Activated CD8-positive, alpha-beta memory T cell treated with anti-CD3 and anti-CD28 coated beads, Interleukin-2, amount 10 ng/mL, durations not matched to agents 7 days and 5 days (primary cell): ENCODE data around the gene RNF225. TPM values are rescaled to one million over a fixed set of nuclear protein-coding genes. Genes with fewer than 3 reads are reported as not detected.
"Not testable (repeated sequence)": the region's sequence is repeated elsewhere in the genome, so short reads cannot be mapped to it uniquely, and the experiment has no call there.

ENCODE experiments used
- ATAC-seq: fragments of 150-1000 bp; cut with Tn5 transposase; one replicate; pipeline ENCODE4 v1.10.0; 2021; ENCODE audit warnings: moderate library complexity
- CTCF ChIA-PET: fragments of 350-600 bp; sonication (Branson Sonifier 250); formaldehyde crosslinking; loops from one replicate; lab custom pipeline; 2021; ENCODE audit warnings: antibody characterized with exemption; lab: Charles Lee
- DNase-seq: peaks from one replicate; pipeline ENCODE4 v3.0.0-alpha.2; 2020
- H3K27ac Mint-ChIP-seq: one replicate; pipeline ENCODE4 v1.8.0; 2021; ENCODE audit warnings: mild to moderate bottlenecking, mixed read lengths
- H3K27me3 Mint-ChIP-seq: one replicate; pipeline ENCODE4 v1.8.0; 2021; ENCODE audit warnings: mixed read lengths
- H3K36me3 Mint-ChIP-seq: one replicate; pipeline ENCODE4 v1.8.0; 2021; ENCODE audit warnings: mild to moderate bottlenecking, mixed read lengths
- H3K4me1 Mint-ChIP-seq: one replicate; pipeline ENCODE4 v1.8.0; 2021; ENCODE audit warnings: mixed read lengths
- H3K4me3 Mint-ChIP-seq: one replicate; pipeline ENCODE4 v1.8.0; 2021; ENCODE audit warnings: mild to moderate bottlenecking, moderate library complexity, mixed read lengths
- H3K9me3 Mint-ChIP-seq: one replicate; pipeline ENCODE4 v1.8.0; 2022; ENCODE audit warnings: low read depth, mixed read lengths
- total RNA-seq, 2 experiments: library from RNA; stranded (reverse); gene quantifications; one replicate each; pipeline ENCODE4 v1.2.3, GENCODE V29; 2021

RNF225 gene
- total RNA-seq, 2 experiments from 2014 or later, result 0.61 to 0.70 TPM

- DNase-seq, result no peak
- Mint-ChIP-seq H3K9me3 (no peaks in the 10 kb centered on the region), H3K27me3 (no peaks in the 10 kb centered on the region), H3K4me3 (no peak overlapping the region), H3K36me3 (no peaks in the 10 kb centered on the region), H3K4me1 (peaks cover 4% of the 10 kb centered on the region), H3K27ac (no peak overlapping the region)
- no peak for ATAC-seq
- CTCF ChIA-PET, result no interaction called here
Observed at GRCh38 chr19:58368561-58369360, 26.7 kb upstream of the RNF225 start.

DNA sequence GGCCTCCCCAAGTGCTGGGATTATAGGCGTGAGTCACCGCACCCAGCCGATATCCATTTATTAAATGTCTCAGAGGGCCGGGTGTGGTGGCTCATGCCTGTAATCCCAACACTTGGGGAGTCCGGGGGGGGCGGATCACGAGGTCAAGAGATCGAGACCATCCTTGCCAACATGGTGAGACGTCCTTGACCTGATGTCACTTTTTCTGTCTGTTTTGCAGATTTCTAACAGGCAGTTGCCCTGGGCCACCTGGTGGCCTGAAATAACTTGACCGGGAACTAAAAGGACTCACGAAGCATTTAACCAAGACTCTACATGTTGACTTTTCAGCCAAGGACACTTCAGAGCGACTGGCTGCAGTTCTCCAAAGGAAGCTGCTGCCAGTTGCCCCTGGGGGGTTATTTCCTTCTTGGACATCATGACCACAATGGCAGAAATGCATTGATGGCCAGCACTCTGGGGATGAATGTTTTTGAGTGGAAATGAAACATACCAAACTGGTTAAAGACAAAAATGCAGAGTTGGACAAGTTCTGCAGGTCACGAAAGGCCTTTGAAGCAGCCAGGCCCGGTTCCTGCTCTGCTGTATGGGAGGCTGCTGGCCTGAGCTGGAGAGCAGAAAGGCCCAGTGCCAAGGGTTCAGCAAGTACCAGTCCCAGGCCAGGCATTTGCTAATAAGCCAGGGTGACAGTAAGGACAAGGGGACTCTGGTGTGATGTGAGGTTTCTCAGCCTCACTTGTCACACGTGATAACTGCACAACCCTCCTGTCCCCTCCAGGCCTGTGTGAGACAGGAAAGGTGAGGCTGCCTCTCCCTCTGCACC lies 22.9 kb upstream of the RNF225 start:
- Mint-ChIP-seq H3K9me3 (no peaks in the 10 kb centered on the region), H3K27ac (no peak overlapping the region), H3K27me3 (no peaks in the 10 kb centered on the region), H3K4me1 (no peaks in the 10 kb centered on the region), H3K4me3 (no peak overlapping the region), H3K36me3 (no peaks in the 10 kb centered on the region)
- DNase-seq (no peak), ATAC-seq (no peak)
- CTCF ChIA-PET, result interaction anchor here (1.2 kb wide), 1 partner anchor 24 kb away, joined by 3 read pairs; no protein-coding TSS in a partner anchor

DNA sequence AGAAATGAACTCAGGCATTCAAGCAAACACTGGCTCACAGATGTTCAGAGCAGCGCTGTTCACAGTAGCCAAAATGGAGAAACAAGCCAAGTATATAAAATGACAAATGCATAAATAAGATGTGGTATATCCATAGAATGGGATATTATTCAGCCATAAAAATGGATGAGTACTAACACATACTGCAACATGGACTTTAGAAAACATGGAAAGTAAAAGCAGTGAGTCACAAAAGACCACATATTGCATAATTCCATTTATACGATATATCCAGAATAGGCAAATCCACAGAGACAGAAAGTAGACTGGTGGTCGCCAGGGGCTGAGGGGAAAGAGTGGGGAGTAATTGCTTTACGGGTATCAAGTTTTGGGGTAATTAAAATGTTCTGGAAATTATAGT lies 21.3 kb upstream of the RNF225 start:
- CTCF ChIA-PET, result interaction anchor here (1.2 kb wide), 1 partner anchor 26 kb away, joined by 3 read pairs; no protein-coding TSS in a partner anchor
- H3K9me3 Mint-ChIP-seq, result no peaks in the 10 kb centered on the region
- no peak overlapping the region for H3K27ac Mint-ChIP-seq
- ATAC-seq, result no peak
- no peaks in the 10 kb centered on the region for H3K27me3 Mint-ChIP-seq
- no peak overlapping the region for H3K4me3 Mint-ChIP-seq
- no peaks in the 10 kb centered on the region for H3K36me3 Mint-ChIP-seq
- no peak for DNase-seq
- H3K4me1 Mint-ChIP-seq, result peaks cover 5% of the 10 kb centered on the region

- CTCF ChIA-PET, result interaction anchor here (1.7 kb wide), 1 partner anchor 14 kb away, joined by 7 read pairs; the partner anchor contains the start of gene ZNF497
- H3K4me3 Mint-ChIP-seq, H3K27me3 Mint-ChIP-seq, H3K36me3 Mint-ChIP-seq, H3K27ac Mint-ChIP-seq, H3K9me3 Mint-ChIP-seq, ATAC-seq, DNase-seq: not testable (repeated sequence)
- H3K4me1 Mint-ChIP-seq, result peaks cover 20% of the 10 kb centered on the region
Observed at GRCh38 chr19:58376724-58377123, 18.7 kb upstream of the RNF225 start.

GRCh38 chr19:58379246-58379645 lies 16.2 kb upstream of the RNF225 start:
- H3K27ac Mint-ChIP-seq, result peak overlapping the region; percentile 93
- DNase-seq (no peak), ATAC-seq (no peak)
- no peaks in the 10 kb centered on the region for H3K9me3 Mint-ChIP-seq
- no peaks in the 10 kb centered on the region for H3K36me3 Mint-ChIP-seq
- H3K4me3 Mint-ChIP-seq, result peak overlapping the region; percentile 93
- H3K4me1 Mint-ChIP-seq, result peaks cover 24% of the 10 kb centered on the region
- H3K27me3 Mint-ChIP-seq, result no peaks in the 10 kb centered on the region
- CTCF ChIA-PET, result interaction anchor here (0.9 to 1.0 kb wide), 2 partner anchors 16 to 141 kb away, joined by 3 to 6 read pairs; partner anchors contain the start of genes ZBTB45 and ZNF497

DNA sequence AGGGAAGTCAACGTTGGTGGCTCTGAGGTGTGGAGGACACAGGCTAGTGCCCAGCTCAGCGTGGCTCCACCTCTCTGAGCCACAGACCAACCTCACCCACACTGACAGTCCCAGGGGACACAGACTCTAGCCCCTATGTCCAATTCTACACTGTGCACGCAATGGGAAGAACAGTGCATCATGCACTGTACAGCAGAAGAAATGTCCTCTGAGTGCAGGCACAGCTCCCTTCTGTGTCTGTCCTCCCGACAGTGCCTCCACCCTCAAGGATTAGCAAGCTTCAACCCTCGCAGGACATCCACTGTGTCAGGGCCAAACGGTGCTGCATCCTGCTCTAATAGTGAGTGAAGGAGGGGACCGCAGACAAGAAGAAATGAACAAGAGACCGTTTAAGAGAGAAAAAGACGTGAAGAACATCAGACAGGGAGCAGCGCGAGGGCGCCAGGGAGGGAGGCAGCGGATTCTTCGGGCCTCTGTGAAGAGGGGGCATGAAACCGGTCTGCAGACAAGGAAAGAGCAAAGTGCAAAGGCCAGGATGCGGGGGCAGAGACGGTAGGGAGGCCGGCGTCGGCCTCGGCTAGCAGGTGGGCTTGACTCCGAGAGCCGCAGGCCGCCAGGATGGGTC lies 15.3 kb upstream of the RNF225 start:
- CTCF ChIA-PET, result interaction anchor here (0.9 to 1.0 kb wide), 2 partner anchors 17 to 140 kb away, joined by 3 to 6 read pairs; partner anchors contain the start of genes ZBTB45 and ZNF497
- Mint-ChIP-seq H3K27ac (peak overlapping the region; percentile 93), H3K27me3 (no peaks in the 10 kb centered on the region), H3K36me3 (no peaks in the 10 kb centered on the region), H3K4me3 (peak overlapping the region; percentile 93), H3K4me1 (peaks cover 26% of the 10 kb centered on the region), H3K9me3 (no peaks in the 10 kb centered on the region)
- DNase-seq (no peak), ATAC-seq (peak; percentile 0)

DNA sequence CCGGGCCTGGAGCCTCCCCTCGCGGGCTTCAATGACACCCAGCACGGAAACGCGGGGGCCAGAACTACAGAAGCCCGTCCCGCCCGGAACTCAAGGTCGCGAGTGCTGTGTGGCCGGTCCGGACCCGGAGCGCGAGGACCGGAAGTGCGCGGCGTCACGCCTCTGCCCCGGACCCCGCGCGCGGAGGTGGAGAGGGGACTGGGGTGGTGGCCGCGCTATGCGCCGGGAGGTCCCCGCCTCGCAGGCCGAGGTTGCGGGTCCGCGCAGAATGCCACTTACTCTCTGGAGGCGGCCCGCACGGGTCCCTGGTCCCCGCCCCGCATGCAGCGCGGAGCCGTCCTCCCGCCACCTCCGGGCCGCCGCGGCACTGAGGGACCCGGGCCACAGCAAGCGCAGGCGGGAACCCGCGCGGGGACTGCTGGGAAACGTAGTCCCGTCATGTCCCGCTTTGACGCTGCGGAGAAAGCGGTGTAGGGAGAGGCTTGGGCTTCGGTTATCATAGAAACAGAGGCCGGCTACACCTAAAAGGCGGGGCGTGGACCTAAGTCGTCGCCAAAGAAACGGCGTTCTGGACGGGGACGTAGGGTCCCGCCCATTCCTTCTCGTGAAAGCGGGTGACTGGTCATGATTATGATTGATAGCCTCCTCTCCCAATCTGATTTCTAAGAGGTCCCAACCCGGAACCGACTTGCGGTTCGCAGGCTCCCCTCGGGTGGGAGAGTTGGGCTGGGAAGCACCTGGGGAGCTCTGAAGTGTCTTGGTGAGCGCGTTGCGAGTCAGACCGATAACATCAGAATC lies 14.6 kb upstream of the RNF225 start, which contains the start of gene ZNF837:
TSS of gene ZNF837 (minus strand) at position 369 of the 798 bp plus-strand sequence. CDS start 11,698 bp downstream, outside the sequence.
- peak; percentile 89 for ATAC-seq
- peak within 1 kb of the TSS; percentile 93 for H3K4me3 Mint-ChIP-seq

GRCh38 chr19:58381460-58382212 lies 13.8 kb upstream of the RNF225 start:
- Mint-ChIP-seq H3K36me3 (no peaks in the 10 kb centered on the region), H3K4me1 (peaks cover 35% of the 10 kb centered on the region), H3K9me3 (no peaks in the 10 kb centered on the region), H3K27ac (peak overlapping the region; percentile 93), H3K4me3 (peak overlapping the region; percentile 93), H3K27me3 (no peaks in the 10 kb centered on the region)
- DNase-seq, result no peak
- CTCF ChIA-PET, result interaction anchor here (0.8 to 1.1 kb wide), 3 partner anchors 27 to 138 kb away, joined by 3 read pairs; partner anchors contain the start of genes ZBTB45 and ZNF584
- no peak for ATAC-seq

More for the DNA sequence above, 14.6 kb upstream of the RNF225 start, which contains the start of gene ZNF837:
- H3K27ac Mint-ChIP-seq, result peak within 1 kb of the TSS; percentile 93
- DNase-seq, result peak; percentile 99
- no peaks in the 10 kb centered on the region for H3K36me3 Mint-ChIP-seq
- H3K27me3 Mint-ChIP-seq, result no peaks in the 10 kb centered on the region
- H3K9me3 Mint-ChIP-seq, result no peaks in the 10 kb centered on the region
- peaks cover 32% of the 10 kb centered on the region for H3K4me1 Mint-ChIP-seq
- CTCF ChIA-PET, result interaction anchor here (0.8 kb wide), 1 partner anchor 139 kb away, joined by 3 read pairs; the partner anchor contains the start of gene ZBTB45

DNA sequence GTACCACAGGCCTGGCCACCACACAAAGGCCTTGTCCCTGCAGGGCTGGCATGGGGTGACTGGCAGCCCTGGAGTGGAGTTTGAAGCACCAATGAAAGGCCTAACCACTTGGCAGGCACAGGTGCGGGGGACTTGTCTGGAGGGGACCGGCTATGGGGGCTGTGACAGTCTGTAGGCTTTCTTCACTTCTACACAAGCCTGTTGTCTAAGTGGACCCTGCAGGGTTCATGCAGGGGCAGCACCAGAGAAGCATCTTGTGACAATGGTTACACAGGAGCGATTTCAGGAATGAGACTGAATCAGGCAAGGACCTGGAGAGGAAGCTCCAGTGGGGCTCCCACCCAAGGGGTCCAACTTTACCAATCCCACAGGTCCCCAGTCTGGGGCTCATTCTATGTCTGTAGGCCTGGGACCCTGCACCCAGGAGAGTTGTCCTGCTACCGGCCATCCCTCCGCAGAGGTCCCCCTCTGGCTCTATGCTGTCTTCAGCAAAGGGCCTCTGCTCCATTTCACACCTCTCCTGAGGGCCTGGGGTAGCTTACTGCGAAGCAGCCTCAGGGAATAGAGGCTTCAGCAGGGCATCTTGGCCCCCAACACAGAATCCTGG lies 12.4 kb upstream of the RNF225 start:
- H3K27ac Mint-ChIP-seq, result no peak overlapping the region
- no peaks in the 10 kb centered on the region for H3K27me3 Mint-ChIP-seq
- ATAC-seq, result no peak
- H3K9me3 Mint-ChIP-seq, result no peaks in the 10 kb centered on the region
- peaks cover 42% of the 10 kb centered on the region for H3K4me1 Mint-ChIP-seq
- H3K36me3 Mint-ChIP-seq, result peaks cover 3% of the 10 kb centered on the region
- no peak for DNase-seq
- H3K4me3 Mint-ChIP-seq, result no peak overlapping the region
- CTCF ChIA-PET, result no interaction called here

- no peaks in the 10 kb centered on the region for H3K27me3 Mint-ChIP-seq
- CTCF ChIA-PET, result no interaction called here
- H3K4me3 Mint-ChIP-seq, result peak overlapping the region; percentile 98
- peak overlapping the region; percentile 96 for H3K27ac Mint-ChIP-seq
- DNase-seq (no peak), ATAC-seq (no peak)
- H3K9me3 Mint-ChIP-seq, result no peaks in the 10 kb centered on the region
- peaks cover 17% of the 10 kb centered on the region for H3K36me3 Mint-ChIP-seq
- H3K4me1 Mint-ChIP-seq, result peaks cover 38% of the 10 kb centered on the region
Observed at GRCh38 chr19:58385313-58385890, 10.1 kb upstream of the RNF225 start.

- peaks cover 45% of the 10 kb centered on the region for H3K4me1 Mint-ChIP-seq
- ATAC-seq, result no peak
Observed at GRCh38 chr19:58385891-58386575, 9.4 kb upstream of the RNF225 start.

More at GRCh38 chr19:58385891-58386575, 9.4 kb upstream of the RNF225 start:
- no peak for DNase-seq
- no peaks in the 10 kb centered on the region for H3K27me3 Mint-ChIP-seq
- CTCF ChIA-PET, result no interaction called here
- H3K27ac Mint-ChIP-seq, result peak overlapping the region; percentile 96
- H3K4me3 Mint-ChIP-seq, result peak overlapping the region; percentile 98
- peaks cover 23% of the 10 kb centered on the region for H3K36me3 Mint-ChIP-seq
- H3K9me3 Mint-ChIP-seq, result no peaks in the 10 kb centered on the region
